ENCODE measurements around the gene SPATA9.
"Not testable (repeated sequence)": the region's sequence is repeated elsewhere in the genome, so short reads cannot be mapped to it uniquely, and the experiment has no call there.

DNA sequence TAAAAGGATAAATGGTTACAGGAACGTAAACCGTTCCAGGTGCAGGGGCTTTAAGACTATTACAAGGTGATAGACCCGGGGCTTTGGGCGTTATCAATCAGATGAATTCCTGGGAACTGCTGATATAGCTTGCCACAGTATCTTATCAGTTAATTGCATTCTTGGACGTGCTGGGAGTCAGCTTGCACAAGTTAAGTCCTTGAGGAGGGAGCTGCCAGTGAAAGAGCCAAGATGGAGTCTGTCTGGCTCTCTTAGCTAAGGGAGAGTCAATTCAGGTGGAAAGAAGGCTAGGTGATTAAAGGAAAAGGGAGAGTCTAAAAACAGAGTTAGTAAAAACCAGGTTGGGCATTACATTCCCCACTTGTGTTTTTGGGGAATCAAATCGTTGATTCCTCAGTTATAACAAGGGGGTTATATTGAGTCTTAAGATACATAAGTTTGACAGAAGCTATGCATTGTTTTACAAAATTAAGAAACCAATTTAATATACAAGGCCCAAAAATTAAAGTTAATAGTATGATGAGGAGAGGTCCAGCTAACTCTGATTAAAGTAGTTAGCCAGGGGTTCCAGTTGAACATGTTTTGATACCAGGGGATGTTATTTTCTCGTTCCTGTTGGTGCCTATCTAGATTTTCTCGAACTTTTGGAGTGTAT is 24.9 kb upstream of the SPATA9 start:
- TF ChIP-seq, protein P1, sequence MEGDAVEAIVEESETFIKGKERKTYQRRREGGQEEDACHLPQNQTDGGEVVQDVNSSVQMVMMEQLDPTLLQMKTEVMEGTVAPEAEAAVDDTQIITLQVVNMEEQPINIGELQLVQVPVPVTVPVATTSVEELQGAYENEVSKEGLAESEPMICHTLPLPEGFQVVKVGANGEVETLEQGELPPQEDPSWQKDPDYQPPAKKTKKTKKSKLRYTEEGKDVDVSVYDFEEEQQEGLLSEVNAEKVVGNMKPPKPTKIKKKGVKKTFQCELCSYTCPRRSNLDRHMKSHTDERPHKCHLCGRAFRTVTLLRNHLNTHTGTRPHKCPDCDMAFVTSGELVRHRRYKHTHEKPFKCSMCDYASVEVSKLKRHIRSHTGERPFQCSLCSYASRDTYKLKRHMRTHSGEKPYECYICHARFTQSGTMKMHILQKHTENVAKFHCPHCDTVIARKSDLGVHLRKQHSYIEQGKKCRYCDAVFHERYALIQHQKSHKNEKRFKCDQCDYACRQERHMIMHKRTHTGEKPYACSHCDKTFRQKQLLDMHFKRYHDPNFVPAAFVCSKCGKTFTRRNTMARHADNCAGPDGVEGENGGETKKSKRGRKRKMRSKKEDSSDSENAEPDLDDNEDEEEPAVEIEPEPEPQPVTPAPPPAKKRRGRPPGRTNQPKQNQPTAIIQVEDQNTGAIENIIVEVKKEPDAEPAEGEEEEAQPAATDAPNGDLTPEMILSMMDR (IDR thresholded peaks at IDR 0.05 in 4 of 5, conservative IDR thresholded peaks at IDR 0.05 in 1 of 5), result not testable (repeated sequence)
- not testable (repeated sequence) for TF ChIP-seq POLR2A (IDR thresholded peaks at IDR 0.05)
